22Rv1 (cell line): ENCODE measurements around the gene PIPOX.

Experiments used
- CTCF ChIP-seq: fragments of 450-650 bp; IDR thresholded peaks from 2 replicates; pipeline ENCODE4 v1.5.1; 2017; ENCODE audit warnings: mild to moderate bottlenecking
- ZFX ChIP-seq: fragments of 450-650 bp; IDR thresholded peaks from 2 replicates; pipeline ENCODE4 v1.6.1; 2017; ENCODE audit warnings: antibody characterized with exemption, borderline replicate concordance

DNA sequence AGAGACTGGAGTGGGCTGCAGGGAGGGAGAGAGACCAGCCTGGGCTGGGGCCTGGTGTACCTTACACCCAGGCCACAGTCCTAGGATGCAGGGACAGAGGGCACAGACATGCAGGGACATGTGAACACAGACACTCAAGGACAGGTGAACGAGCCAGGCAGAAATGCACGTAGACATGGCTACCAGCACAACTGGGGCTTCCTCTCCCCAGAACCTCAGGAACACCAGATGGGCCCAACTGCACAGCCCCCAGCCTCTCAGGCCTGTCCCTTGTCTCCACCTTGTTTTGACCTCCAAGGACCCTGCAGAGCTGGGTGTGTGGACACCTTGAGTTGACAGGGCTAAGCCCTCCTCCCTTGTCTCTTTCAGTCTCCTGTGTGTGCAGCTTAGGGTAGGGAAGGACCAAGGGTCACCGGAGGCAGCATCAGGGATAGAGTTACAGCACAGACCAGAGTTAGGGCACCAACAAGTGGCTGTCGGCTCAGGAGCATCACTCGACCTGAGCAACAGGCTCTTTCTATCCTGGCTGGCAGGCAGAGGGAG, 46.3 kb upstream of the PIPOX start:
- TF ChIP-seq CTCF (no peak), ZFX (no peak)
